SU-DHL-6 (cell line): ENCODE measurements around the gene AGBL4.

Experiments used
- CTCF ChIP-seq: fragments of 200-600 bp; sonication (generic); IDR thresholded peaks from one replicate; pipeline ENCODE4 v1.5.1; 2017; ENCODE audit warnings: antibody characterized with exemption, mild to moderate bottlenecking, low read length, moderate library complexity; ENCODE audit not compliant: insufficient read depth, poor library complexity, severe bottlenecking
- EZH2phosphoT487 ChIP-seq: fragments of 200-600 bp; sonication (generic), shearing (Covaris generic); conservative IDR thresholded peaks from 2 replicates; pipeline ENCODE4 v1.6.1; 2018; ENCODE audit warnings: mild to moderate bottlenecking, antibody characterized with exemption, low read length, moderate library complexity, mixed read lengths

GRCh38 chr1:49363628-49364027 lies 660.1 kb downstream of the AGBL4 start:
- no peak for TF ChIP-seq CTCF
- no peak for TF ChIP-seq EZH2phosphoT487
